Subcutaneous abdominal adipose tissue (tissue), 5 donors: ENCODE data around the gene CPEB3.

Experiments used
- H3K27ac ChIP-seq: one replicate; pipeline ENCODE4 v1.7.0; 2013; ENCODE audit warnings: low read depth, mild to moderate bottlenecking, inconsistent platforms, low read length, moderate library complexity
- H3K27me3 ChIP-seq, 5 donors: one replicate each; pipeline ENCODE4 v1.7.0; 2013; ENCODE audit warnings: low read length in 5 of 5, inconsistent platforms in 1 of 5; ENCODE audit not compliant: control insufficient read depth in 5 of 5, insufficient read depth in 4 of 5
- H3K36me3 ChIP-seq, 5 donors: one replicate each; pipeline ENCODE4 v1.7.0; 2013; ENCODE audit warnings: low read length in 5 of 5; ENCODE audit not compliant: control insufficient read depth in 5 of 5, insufficient read depth in 5 of 5
- H3K4me1 ChIP-seq, 5 donors: one replicate each; pipeline ENCODE4 v1.7.0; 2013; ENCODE audit warnings: low read length in 5 of 5, mild to moderate bottlenecking in 3 of 5, moderate library complexity in 1 of 5; ENCODE audit not compliant: control insufficient read depth in 5 of 5, insufficient read depth in 5 of 5
- H3K4me3 ChIP-seq, 5 donors: one replicate each; pipeline ENCODE4 v1.7.0; 2013; ENCODE audit warnings: low read length in 5 of 5, low read depth in 1 of 5
- H3K9ac ChIP-seq, 5 donors: one replicate each; pipeline ENCODE4 v1.7.0; 2013; ENCODE audit warnings: low read length in 5 of 5, mild to moderate bottlenecking in 4 of 5, moderate library complexity in 3 of 5
- H3K9me3 ChIP-seq, 5 donors: one replicate each; pipeline ENCODE4 v1.7.0; 2013; ENCODE audit warnings: low read length in 5 of 5; ENCODE audit not compliant: control insufficient read depth in 5 of 5
- donor health status: healthy.
- donor health status: healthy.
- donor health status: healthy.
- donor health status: healthy.
- donor health status: healthy.

CPEB3 gene

GRCh38 chr10:92268748-92269147 lies 22.1 kb downstream of the CPEB3 start:
- Histone ChIP-seq H3K9ac (no peak overlapping the region), H3K27ac (no peak overlapping the region), H3K36me3 (no peaks in the 10 kb centered on the region), H3K4me3 (no peak overlapping the region), H3K9me3 (no peaks in the 10 kb centered on the region), H3K4me1 (no peaks in the 10 kb centered on the region), H3K27me3 (no peaks in the 10 kb centered on the region)

- Histone ChIP-seq H3K4me1 (no peaks in the 10 kb centered on the region), H3K4me3 (no peak overlapping the region), H3K9me3 (no peaks in the 10 kb centered on the region), H3K36me3 (no peaks in the 10 kb centered on the region), H3K9ac (no peak overlapping the region), H3K27ac (no peak overlapping the region), H3K27me3 (no peaks in the 10 kb centered on the region)
Observed at GRCh38 chr10:92267343-92267742, 23.5 kb downstream of the CPEB3 start.

GRCh38 chr10:92265687-92266258 lies 25.1 kb downstream of the CPEB3 start:
- Histone ChIP-seq H3K36me3 (no peaks in the 10 kb centered on the region), H3K4me3 (no peak overlapping the region), H3K27me3 (no peaks in the 10 kb centered on the region), H3K9me3 (no peaks in the 10 kb centered on the region), H3K4me1 (no peaks in the 10 kb centered on the region), H3K27ac (no peak overlapping the region), H3K9ac (no peak overlapping the region)

- no peaks in the 10 kb centered on the region for H3K9me3 ChIP-seq
- H3K9ac ChIP-seq = no peak overlapping the region
- H3K4me1 ChIP-seq = no peaks in the 10 kb centered on the region
- no peak overlapping the region for H3K27ac ChIP-seq
- H3K36me3 ChIP-seq = no peaks in the 10 kb centered on the region
- H3K4me3 ChIP-seq = no peak overlapping the region
- H3K27me3 ChIP-seq = no peaks in the 10 kb centered on the region
Observed at GRCh38 chr10:92264249-92264648, 26.6 kb downstream of the CPEB3 start.

- H3K9me3 ChIP-seq = no peaks in the 10 kb centered on the region
- H3K27ac ChIP-seq = no peak overlapping the region
- H3K4me3 ChIP-seq = no peak overlapping the region
- no peaks in the 10 kb centered on the region for H3K4me1 ChIP-seq
- no peaks in the 10 kb centered on the region for H3K36me3 ChIP-seq
- H3K27me3 ChIP-seq = no peaks in the 10 kb centered on the region
- no peak overlapping the region for H3K9ac ChIP-seq
Observed at GRCh38 chr10:92263396-92263795, 27.5 kb downstream of the CPEB3 start.

- Histone ChIP-seq H3K4me1 (peaks cover 0 to under 1% (median 0%) of the 10 kb centered on the region in 5 donors), H3K9ac (no peak overlapping the region), H3K27ac (no peak overlapping the region), H3K36me3 (peaks cover 0 to 3% (median 0%) of the 10 kb centered on the region in 5 donors), H3K4me3 (no peak overlapping the region), H3K9me3 (no peaks in the 10 kb centered on the region), H3K27me3 (no peaks in the 10 kb centered on the region)
Observed at GRCh38 chr10:92248566-92248965, 42.3 kb downstream of the CPEB3 start.

GRCh38 chr10:92244796-92245195 lies 46.1 kb downstream of the CPEB3 start:
- Histone ChIP-seq H3K4me3 (no peak overlapping the region), H3K4me1 (peaks cover 3 to 33% (median 19%) of the 10 kb centered on the region in 5 donors), H3K9ac (no peak overlapping the region), H3K36me3 (peaks cover 0 to 3% (median 0%) of the 10 kb centered on the region in 5 donors), H3K9me3 (no peaks in the 10 kb centered on the region), H3K27ac (no peak overlapping the region), H3K27me3 (no peaks in the 10 kb centered on the region)

GRCh38 chr10:92242910-92243671 lies 47.8 kb downstream of the CPEB3 start:
- Histone ChIP-seq H3K9ac (peak overlapping the region in 4 of 5 donors; percentile 41 to 68 (median 60)), H3K4me3 (peak overlapping the region; percentile 50 to 67 (median 57)), H3K9me3 (no peaks in the 10 kb centered on the region), H3K27me3 (no peaks in the 10 kb centered on the region), H3K4me1 (peaks cover 3 to 47% (median 35%) of the 10 kb centered on the region in 5 donors), H3K27ac (peak overlapping the region; percentile 26), H3K36me3 (no peaks in the 10 kb centered on the region)

GRCh38 chr10:92242380-92242779 lies 48.5 kb downstream of the CPEB3 start:
- H3K9ac ChIP-seq = no peak overlapping the region
- no peak overlapping the region for H3K4me3 ChIP-seq
- peaks cover 3 to 48% (median 37%) of the 10 kb centered on the region in 5 donors for H3K4me1 ChIP-seq
- H3K36me3 ChIP-seq = no peaks in the 10 kb centered on the region
- H3K27ac ChIP-seq = no peak overlapping the region
- no peaks in the 10 kb centered on the region for H3K9me3 ChIP-seq
- H3K27me3 ChIP-seq = no peaks in the 10 kb centered on the region

GRCh38 chr10:92241501-92241900 lies 49.4 kb downstream of the CPEB3 start:
- Histone ChIP-seq H3K4me3 (peak overlapping the region; percentile 76 to 98 (median 92)), H3K9ac (peak overlapping the region in 2 of 5 donors; percentile 44 to 51), H3K9me3 (no peaks in the 10 kb centered on the region), H3K27ac (peak overlapping the region; percentile 79), H3K4me1 (peaks cover 3 to 48% (median 37%) of the 10 kb centered on the region in 5 donors), H3K27me3 (no peaks in the 10 kb centered on the region), H3K36me3 (no peaks in the 10 kb centered on the region)
